Muscle layer of duodenum (tissue), 2 donors: ENCODE results near the gene MGAT3.

Source experiments
- H3K27ac ChIP-seq: one replicate; pipeline ENCODE4 v1.7.0; 2013; ENCODE audit warnings: mild to moderate bottlenecking, low read length
- H3K27me3 ChIP-seq: one replicate; pipeline ENCODE4 v1.7.0; 2013; ENCODE audit warnings: low read depth, mild to moderate bottlenecking, control low read depth, low read length
- H3K36me3 ChIP-seq, 2 donors: one replicate each; pipeline ENCODE4 v1.7.0; 2013; ENCODE audit warnings: low read length in 2 of 2, control low read depth in 1 of 2, mild to moderate bottlenecking in 1 of 2; ENCODE audit not compliant: insufficient read depth in 2 of 2, control insufficient read depth in 1 of 2
- H3K4me1 ChIP-seq, 2 donors: one replicate each; pipeline ENCODE4 v1.7.0; 2013; ENCODE audit warnings: low read length in 2 of 2, mild to moderate bottlenecking in 2 of 2, control low read depth in 1 of 2, moderate library complexity in 1 of 2; ENCODE audit not compliant: insufficient read depth in 2 of 2, control insufficient read depth in 1 of 2
- H3K4me3 ChIP-seq, 2 donors: one replicate each; pipeline ENCODE4 v1.7.0; 2013; ENCODE audit warnings: low read length in 2 of 2, low read depth in 1 of 2, mild to moderate bottlenecking in 1 of 2
- H3K9me3 ChIP-seq, 2 donors: one replicate each; pipeline ENCODE4 v1.7.0; 2013; ENCODE audit warnings: low read length in 2 of 2, control low read depth in 1 of 2, mild to moderate bottlenecking in 1 of 2; ENCODE audit not compliant: control insufficient read depth in 1 of 2
- donor health status: healthy.

The MGAT3 gene

GRCh38 chr22:39535831-39536449, 79.1 kb downstream of the MGAT3 start:
- H3K27ac ChIP-seq, result no peak overlapping the region
- H3K4me1 ChIP-seq, result peaks cover 0 to 23% of the 10 kb centered on the region in 2 donors
- no peaks in the 10 kb centered on the region for H3K36me3 ChIP-seq
- no peaks in the 10 kb centered on the region for H3K9me3 ChIP-seq
- no peak overlapping the region for H3K4me3 ChIP-seq
- H3K27me3 ChIP-seq, result no peaks in the 10 kb centered on the region

- H3K27ac ChIP-seq, result no peak overlapping the region
- no peaks in the 10 kb centered on the region for H3K27me3 ChIP-seq
- H3K36me3 ChIP-seq, result no peaks in the 10 kb centered on the region
- H3K4me3 ChIP-seq, result no peak overlapping the region
- H3K4me1 ChIP-seq, result peaks cover 0 to 16% of the 10 kb centered on the region in 2 donors
- H3K9me3 ChIP-seq, result no peaks in the 10 kb centered on the region
Observed at GRCh38 chr22:39536711-39537110, 79.9 kb downstream of the MGAT3 start.

GRCh38 chr22:39537975-39538374, 81.2 kb downstream of the MGAT3 start:
- no peaks in the 10 kb centered on the region for H3K36me3 ChIP-seq
- H3K4me1 ChIP-seq, result peaks cover 0 to 10% of the 10 kb centered on the region in 2 donors
- H3K4me3 ChIP-seq, result no peak overlapping the region
- H3K27me3 ChIP-seq, result no peaks in the 10 kb centered on the region
- H3K27ac ChIP-seq, result no peak overlapping the region
- H3K9me3 ChIP-seq, result no peaks in the 10 kb centered on the region
